ENCODE results near the gene SETDB1. TPM values are rescaled to one million over a fixed set of nuclear protein-coding genes. Genes with fewer than 3 reads are reported as not detected.

SETDB1 gene
- total and polyA plus RNA-seq, 2 of the 13 experiments (the other 11 are each of a cell fraction or from before 2014, with no cell fraction given), result 33.1 to 34.6 TPM

DNA sequence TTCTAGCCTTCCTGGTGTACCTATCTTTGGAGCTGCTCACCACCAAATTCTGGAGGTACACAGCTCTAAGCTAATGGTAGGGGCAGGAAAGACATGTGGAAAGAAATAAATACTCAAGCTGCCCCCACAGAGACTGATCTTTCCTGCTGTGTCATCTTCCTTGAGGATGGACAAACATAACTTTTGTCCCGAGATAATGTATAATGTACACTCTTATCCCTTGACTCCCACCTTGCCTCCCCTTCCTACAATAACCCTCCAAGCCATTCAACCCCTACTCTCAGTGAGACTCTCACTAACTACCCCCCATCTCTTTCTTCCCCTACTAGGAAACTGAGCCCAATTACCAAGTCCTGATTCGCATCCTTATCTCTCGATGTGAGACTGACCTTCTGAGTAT lies 68.1 kb downstream of the SETDB1 start:
- no peak overlapping the region for H3K4me2 ChIP-seq (ENCODE audit: low read depth, low read length)
- 85% methylated on average over 3 of the region's 3 CpGs for WGBS (ENCODE audit: low lambda C conversion rate)
- intact Hi-C loops (cut with micrococcal nuclease; ENCODE audit: unreplicated experiment), result no loop called here
- no peak overlapping the region for H2AFZ ChIP-seq (ENCODE audit: low read length)
- in situ Hi-C loops (cut with HindIII; ENCODE audit: extremely low pct_ligation_motif_present, low pct_unique_long_range_greater_than_20kb), result no loop called here
- no peak overlapping the region for H3K9ac ChIP-seq (ENCODE audit: insufficient read depth, low read depth, low read length)
- no TSS peak for BruUV-seq (replicated peaks)
- CTCF ChIA-PET (ENCODE audit: low intra/inter-chr PET ratio, low total read pairs), result no interaction called here
- POLR2A ChIA-PET, result interaction anchor here (2.3 to 5.6 kb wide), 3 partner anchors 12 to 19 kb away, joined by 8 to 55 read pairs (median 50); partner anchors contain the start of genes ANXA9 and MINDY1
- no peaks in the 10 kb centered on the region for H3K9me3 ChIP-seq (ENCODE audit: low read length)
- no peak overlapping the region for H3K27ac ChIP-seq (ENCODE audit: extremely low read length, insufficient read depth, low read length)
- no peaks in the 10 kb centered on the region for H4K20me1 ChIP-seq (ENCODE audit: insufficient read depth, low read length)
- H3K79me2 ChIP-seq (ENCODE audit: insufficient read depth, low read length), result no peaks in the 10 kb centered on the region
- DNase-seq (ENCODE audit: low spot score) (no peak), FAIRE-seq (no peak), ATAC-seq (no peak)
- no peak for TF ChIP-seq ZNF670 (CRISPR knock-in tag; IDR thresholded peaks at IDR 0.05; ENCODE audit: borderline replicate concordance)
- no peak for TF ChIP-seq NR3C1 (CRISPR knock-in tag; IDR thresholded peaks at IDR 0.05)
- TF ChIP-seq RBFOX2 (IDR thresholded peaks at IDR 0.05; ENCODE audit: low read depth, low read length), result 0 out of 2 replicates have a peak, but pooled peaks have one; percentile 8
- TF ChIP-seq FOXO1 (CRISPR knock-in tag; IDR thresholded peaks at IDR 0.05), result no peak
- no peak for TF ChIP-seq EHMT2 (IDR thresholded peaks at IDR 0.05; ENCODE audit: borderline replicate concordance, low read depth, low read length)
- TF ChIP-seq, protein P1, sequence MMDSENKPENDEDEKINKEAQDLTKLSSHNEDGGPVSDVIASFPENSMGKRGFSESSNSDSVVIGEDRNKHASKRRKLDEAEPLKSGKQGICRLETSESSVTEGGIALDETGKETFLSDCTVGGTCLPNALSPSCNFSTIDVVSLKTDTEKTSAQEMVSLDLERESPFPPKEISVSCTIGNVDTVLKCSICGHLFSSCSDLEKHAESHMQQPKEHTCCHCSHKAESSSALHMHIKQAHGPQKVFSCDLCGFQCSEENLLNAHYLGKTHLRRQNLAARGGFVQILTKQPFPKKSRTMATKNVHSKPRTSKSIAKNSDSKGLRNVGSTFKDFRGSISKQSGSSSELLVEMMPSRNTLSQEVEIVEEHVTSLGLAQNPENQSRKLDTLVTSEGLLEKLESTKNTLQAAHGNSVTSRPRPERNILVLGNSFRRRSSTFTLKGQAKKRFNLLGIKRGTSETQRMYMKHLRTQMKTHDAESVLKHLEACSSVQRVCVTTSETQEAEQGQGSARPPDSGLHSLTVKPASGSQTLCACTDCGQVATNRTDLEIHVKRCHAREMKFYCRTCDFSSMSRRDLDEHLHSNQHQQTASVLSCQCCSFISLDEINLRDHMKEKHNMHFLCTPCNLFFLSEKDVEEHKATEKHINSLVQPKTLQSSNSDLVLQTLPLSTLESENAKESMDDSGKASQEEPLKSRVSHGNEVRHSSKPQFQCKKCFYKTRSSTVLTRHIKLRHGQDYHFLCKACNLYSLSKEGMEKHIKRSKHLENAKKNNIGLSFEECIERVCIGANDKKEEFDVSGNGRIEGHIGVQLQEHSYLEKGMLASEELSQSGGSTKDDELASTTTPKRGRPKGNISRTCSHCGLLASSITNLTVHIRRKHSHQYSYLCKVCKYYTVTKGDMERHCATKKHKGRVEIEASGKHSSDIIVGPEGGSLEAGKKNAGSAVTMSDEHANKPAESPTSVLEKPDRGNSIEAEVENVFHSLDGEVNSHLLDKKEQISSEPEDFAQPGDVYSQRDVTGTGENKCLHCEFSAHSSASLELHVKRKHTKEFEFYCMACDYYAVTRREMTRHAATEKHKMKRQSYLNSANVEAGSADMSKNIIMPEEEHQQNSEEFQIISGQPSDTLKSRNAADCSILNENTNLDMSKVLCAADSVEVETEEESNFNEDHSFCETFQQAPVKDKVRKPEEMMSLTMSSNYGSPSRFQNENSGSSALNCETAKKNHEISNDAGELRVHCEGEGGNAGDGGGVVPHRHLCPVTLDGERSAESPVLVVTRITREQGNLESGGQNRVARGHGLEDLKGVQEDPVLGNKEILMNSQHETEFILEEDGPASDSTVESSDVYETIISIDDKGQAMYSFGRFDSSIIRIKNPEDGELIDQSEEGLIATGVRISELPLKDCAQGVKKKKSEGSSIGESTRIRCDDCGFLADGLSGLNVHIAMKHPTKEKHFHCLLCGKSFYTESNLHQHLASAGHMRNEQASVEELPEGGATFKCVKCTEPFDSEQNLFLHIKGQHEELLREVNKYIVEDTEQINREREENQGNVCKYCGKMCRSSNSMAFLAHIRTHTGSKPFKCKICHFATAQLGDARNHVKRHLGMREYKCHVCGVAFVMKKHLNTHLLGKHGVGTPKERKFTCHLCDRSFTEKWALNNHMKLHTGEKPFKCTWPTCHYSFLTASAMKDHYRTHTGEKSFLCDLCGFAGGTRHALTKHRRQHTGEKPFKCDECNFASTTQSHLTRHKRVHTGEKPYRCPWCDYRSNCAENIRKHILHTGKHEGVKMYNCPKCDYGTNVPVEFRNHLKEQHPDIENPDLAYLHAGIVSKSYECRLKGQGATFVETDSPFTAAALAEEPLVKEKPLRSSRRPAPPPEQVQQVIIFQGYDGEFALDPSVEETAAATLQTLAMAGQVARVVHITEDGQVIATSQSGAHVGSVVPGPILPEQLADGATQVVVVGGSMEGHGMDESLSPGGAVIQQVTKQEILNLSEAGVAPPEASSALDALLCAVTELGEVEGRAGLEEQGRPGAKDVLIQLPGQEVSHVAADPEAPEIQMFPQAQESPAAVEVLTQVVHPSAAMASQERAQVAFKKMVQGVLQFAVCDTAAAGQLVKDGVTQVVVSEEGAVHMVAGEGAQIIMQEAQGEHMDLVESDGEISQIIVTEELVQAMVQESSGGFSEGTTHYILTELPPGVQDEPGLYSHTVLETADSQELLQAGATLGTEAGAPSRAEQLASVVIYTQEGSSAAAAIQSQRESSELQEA (CRISPR knock-in tag; IDR thresholded peaks at IDR 0.05; ENCODE audit: not compliant biosample characterization), result no peak
- TF ChIP-seq, protein P2, sequence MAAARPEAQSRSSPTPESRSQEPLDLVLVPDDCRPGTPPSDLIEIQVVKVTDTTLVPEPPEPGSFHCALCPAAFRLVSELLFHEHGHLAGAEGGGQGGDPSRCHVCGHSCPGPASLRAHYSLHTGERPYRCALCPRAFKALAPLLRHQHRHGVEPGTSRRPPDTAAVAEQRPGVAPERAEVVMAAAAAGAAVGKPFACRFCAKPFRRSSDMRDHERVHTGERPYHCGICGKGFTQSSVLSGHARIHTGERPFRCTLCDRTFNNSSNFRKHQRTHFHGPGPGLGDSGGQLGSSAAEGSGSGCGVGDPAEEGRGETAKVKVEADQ (CRISPR knock-in tag; IDR thresholded peaks at IDR 0.05; ENCODE audit: borderline replicate concordance), result no peak
- no peak for TF ChIP-seq MEF2D (CRISPR knock-in tag; IDR thresholded peaks at IDR 0.05)
- TF ChIP-seq ZSCAN30 (CRISPR knock-in tag; IDR thresholded peaks at IDR 0.05), result no peak
- H3K4me1 ChIP-seq (ENCODE audit: insufficient read depth, low read length), result peaks cover 11% of the 10 kb centered on the region
- peaks cover 9 to 19% of the 10 kb centered on the region in 2 experiments; a peak in 4 of 5 replicates for H3K36me3 ChIP-seq (replicated peaks in 1 of 2; ENCODE audit: control insufficient read depth in 1 of 2, insufficient read depth in 2 of 2, low read length in 2 of 2)
- no peak overlapping the region for H3K4me3 ChIP-seq (replicated peaks in 1 of 3; ENCODE audit: insufficient read depth in 1 of 3, low read depth in 2 of 3, low read length in 3 of 3)
- H3K27me3 ChIP-seq (ENCODE audit: control insufficient read depth in 1 of 2, insufficient read depth in 2 of 2, low read length in 2 of 2), result no peaks in the 10 kb centered on the region
